PFSK-1 (cell line): ENCODE results near the gene SKAP1.

Experiments
- POLR2AphosphoS5 ChIP-seq: IDR thresholded peaks from 2 replicates; pipeline ENCODE4 v1.6.1; 2012; ENCODE audit warnings: low read depth, mild to moderate bottlenecking, control low read depth, low read length, moderate library complexity
- SIN3A ChIP-seq: IDR thresholded peaks from 2 replicates; pipeline ENCODE4 v1.6.1; 2012; ENCODE audit warnings: mild to moderate bottlenecking, low read length, moderate library complexity, borderline replicate concordance; ENCODE audit not compliant: insufficient read depth
- TAF1 ChIP-seq: IDR thresholded peaks from 2 replicates; pipeline ENCODE4 v1.6.1; 2012; ENCODE audit warnings: low read length, control low read depth, borderline replicate concordance; ENCODE audit not compliant: insufficient read depth
- TF ChIP-seq, protein P1 (sequence below), 2 experiments: IDR thresholded peaks; 2 replicates each; pipeline versions ENCODE4 v1.6.1 to v1.8.0; 2011 to 2012; ENCODE audit warnings: low read depth in 2 of 2, low read length in 2 of 2, control low read depth in 1 of 2, inconsistent platforms in 1 of 2, mild to moderate bottlenecking in 1 of 2, moderate library complexity in 1 of 2; ENCODE audit not compliant: insufficient read depth in 1 of 2

DNA sequence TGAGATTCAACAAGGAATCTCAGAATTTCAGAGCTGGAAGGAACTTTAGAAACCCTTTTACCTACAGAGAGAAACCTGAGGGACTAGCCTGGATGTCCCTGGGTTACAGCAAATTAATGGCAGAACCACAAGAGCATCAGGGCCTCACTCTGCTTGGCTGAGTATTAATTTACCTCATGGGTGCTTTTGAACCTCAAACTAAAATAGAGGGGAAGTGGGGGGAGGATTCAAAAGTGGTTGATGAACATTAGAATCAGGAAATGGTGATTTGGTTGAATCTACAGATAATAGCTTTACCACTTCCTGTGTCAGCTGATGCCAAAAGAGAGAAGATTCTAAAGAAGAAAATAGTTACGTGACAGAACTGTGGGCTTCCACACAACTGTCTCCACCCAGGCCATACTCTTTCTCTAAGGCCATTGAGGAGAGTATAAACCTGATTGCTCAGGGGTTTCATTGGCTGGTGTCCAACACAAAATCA is 11.3 kb upstream of the SKAP1 start:
- TF ChIP-seq POLR2AphosphoS5 (no peak), SIN3A (no peak), TAF1 (no peak)
- TF ChIP-seq, protein P1, sequence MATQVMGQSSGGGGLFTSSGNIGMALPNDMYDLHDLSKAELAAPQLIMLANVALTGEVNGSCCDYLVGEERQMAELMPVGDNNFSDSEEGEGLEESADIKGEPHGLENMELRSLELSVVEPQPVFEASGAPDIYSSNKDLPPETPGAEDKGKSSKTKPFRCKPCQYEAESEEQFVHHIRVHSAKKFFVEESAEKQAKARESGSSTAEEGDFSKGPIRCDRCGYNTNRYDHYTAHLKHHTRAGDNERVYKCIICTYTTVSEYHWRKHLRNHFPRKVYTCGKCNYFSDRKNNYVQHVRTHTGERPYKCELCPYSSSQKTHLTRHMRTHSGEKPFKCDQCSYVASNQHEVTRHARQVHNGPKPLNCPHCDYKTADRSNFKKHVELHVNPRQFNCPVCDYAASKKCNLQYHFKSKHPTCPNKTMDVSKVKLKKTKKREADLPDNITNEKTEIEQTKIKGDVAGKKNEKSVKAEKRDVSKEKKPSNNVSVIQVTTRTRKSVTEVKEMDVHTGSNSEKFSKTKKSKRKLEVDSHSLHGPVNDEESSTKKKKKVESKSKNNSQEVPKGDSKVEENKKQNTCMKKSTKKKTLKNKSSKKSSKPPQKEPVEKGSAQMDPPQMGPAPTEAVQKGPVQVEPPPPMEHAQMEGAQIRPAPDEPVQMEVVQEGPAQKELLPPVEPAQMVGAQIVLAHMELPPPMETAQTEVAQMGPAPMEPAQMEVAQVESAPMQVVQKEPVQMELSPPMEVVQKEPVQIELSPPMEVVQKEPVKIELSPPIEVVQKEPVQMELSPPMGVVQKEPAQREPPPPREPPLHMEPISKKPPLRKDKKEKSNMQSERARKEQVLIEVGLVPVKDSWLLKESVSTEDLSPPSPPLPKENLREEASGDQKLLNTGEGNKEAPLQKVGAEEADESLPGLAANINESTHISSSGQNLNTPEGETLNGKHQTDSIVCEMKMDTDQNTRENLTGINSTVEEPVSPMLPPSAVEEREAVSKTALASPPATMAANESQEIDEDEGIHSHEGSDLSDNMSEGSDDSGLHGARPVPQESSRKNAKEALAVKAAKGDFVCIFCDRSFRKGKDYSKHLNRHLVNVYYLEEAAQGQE (IDR thresholded peaks at IDR 0.05; ENCODE audit: insufficient read depth in 1 of 2, low read depth in 2 of 2, low read length in 2 of 2): no peak
